Measurements from ENCODE around the gene CCDC63.

Gene CCDC63

GRCh38 chr12:110923192-110923591 is 76.4 kb downstream of the CCDC63 start:
- TF ChIP-seq TEAD4 (IDR thresholded peaks at IDR 0.05) = no peak

- TF ChIP-seq CREB1 (IDR thresholded peaks at IDR 0.05; ENCODE audit: low read depth) = no peak
- TF ChIP-seq REST (IDR thresholded peaks at IDR 0.05; ENCODE audit: low read depth) = no peak
Observed at GRCh38 chr12:110923692-110924334, 77.0 kb downstream of the CCDC63 start.

- TF ChIP-seq EGR1 (IDR thresholded peaks at IDR 0.05) (no peak), ZBTB7A (IDR thresholded peaks at IDR 0.05; ENCODE audit: low read depth) (no peak)
Observed at GRCh38 chr12:110927546-110927945, 80.8 kb downstream of the CCDC63 start.

GRCh38 chr12:110928700-110929099 is 81.9 kb downstream of the CCDC63 start:
- TF ChIP-seq YY1 (IDR thresholded peaks at IDR 0.05; ENCODE audit: low read depth) (no peak), TAF1 (IDR thresholded peaks at IDR 0.05; ENCODE audit: low read depth) (no peak), REST (IDR thresholded peaks at IDR 0.05; ENCODE audit: low read depth) (no peak), FOXM1 (IDR thresholded peaks at IDR 0.05; ENCODE audit: borderline replicate concordance, low read depth) (no peak), MAX (IDR thresholded peaks at IDR 0.05) (no peak), TCF12 (IDR thresholded peaks at IDR 0.05; ENCODE audit: low read depth) (no peak), EGR1 (IDR thresholded peaks at IDR 0.05) (no peak)

GRCh38 chr12:110929818-110930217 is 83.0 kb downstream of the CCDC63 start:
- TF ChIP-seq FOXM1 (IDR thresholded peaks at IDR 0.05; ENCODE audit: borderline replicate concordance, low read depth) = no peak
- TF ChIP-seq TCF12 (IDR thresholded peaks at IDR 0.05; ENCODE audit: low read depth) = no peak
- no peak for TF ChIP-seq TEAD4 (IDR thresholded peaks at IDR 0.05)
- no peak for TF ChIP-seq ZBTB7A (IDR thresholded peaks at IDR 0.05; ENCODE audit: low read depth)
- TF ChIP-seq CEBPB (IDR thresholded peaks at IDR 0.05) = no peak
- no peak for TF ChIP-seq REST (IDR thresholded peaks at IDR 0.05; ENCODE audit: low read depth)
- no peak for TF ChIP-seq YY1 (IDR thresholded peaks at IDR 0.05; ENCODE audit: low read depth)
- TF ChIP-seq TAF1 (IDR thresholded peaks at IDR 0.05; ENCODE audit: low read depth) = no peak
- TF ChIP-seq NFIC (IDR thresholded peaks at IDR 0.05) = no peak
- no peak for TF ChIP-seq EGR1 (IDR thresholded peaks at IDR 0.05)
- TF ChIP-seq MAX (IDR thresholded peaks at IDR 0.05) = no peak
- no peak for TF ChIP-seq RAD21 (IDR thresholded peaks at IDR 0.05; ENCODE audit: low read depth)
- no peak for TF ChIP-seq EP300 (IDR thresholded peaks at IDR 0.05; ENCODE audit: borderline replicate concordance)
- no peak for TF ChIP-seq CREB1 (IDR thresholded peaks at IDR 0.05; ENCODE audit: low read depth)
- no peak for TF ChIP-seq USF1 (IDR thresholded peaks at IDR 0.05)

Data from Ishikawa (cell line).